Measurements from ENCODE around the gene CDH23. TPM values are rescaled to one million over a fixed set of nuclear protein-coding genes. Genes with fewer than 3 reads are reported as not detected.

The CDH23 gene
- total and polyA plus RNA-seq, 4 experiments from 2014 or later = 1.8 to 5.4 (median 3.6) TPM

DNA sequence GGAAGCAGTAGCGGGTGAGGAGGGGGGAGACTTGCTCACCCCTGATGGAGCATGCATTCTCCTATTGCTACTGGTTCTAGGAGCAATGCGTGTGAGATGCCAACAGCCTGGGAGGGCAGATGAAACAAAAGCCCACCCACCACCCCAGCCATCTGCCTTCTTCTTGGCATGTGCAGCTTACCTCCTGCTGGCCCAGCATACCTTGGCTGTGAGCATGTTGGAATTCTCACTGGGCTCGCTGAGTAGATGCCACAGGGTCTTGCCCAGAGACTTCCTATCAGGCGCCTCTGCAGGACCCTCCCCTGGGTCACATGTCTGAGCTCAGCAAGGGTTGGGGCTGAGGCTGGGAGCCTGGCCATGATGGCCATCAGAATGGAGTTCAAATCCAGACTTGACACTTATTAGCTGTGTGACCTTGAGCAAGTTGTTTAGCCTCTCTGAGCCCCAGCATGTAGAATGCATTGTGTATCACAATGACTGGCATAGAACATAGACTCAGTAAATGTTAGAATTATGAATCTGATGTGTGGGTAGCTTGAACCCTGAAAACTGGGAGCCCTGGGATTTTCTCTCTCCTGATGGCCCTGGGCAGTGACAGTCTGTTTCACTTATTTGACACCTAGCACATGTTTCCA is 38.2 kb downstream of the CDH23 start:
- no peak overlapping the region for H3K4me3 ChIP-seq (ENCODE audit: low read length in 2 of 2)
- ChIA-PET POLR2A (ENCODE audit: partially characterized antibody) (no interaction called here), CTCF (ENCODE audit: partially characterized antibody) (no interaction called here)
- intact Hi-C loops (cut with micrococcal nuclease) = no loop called here
- no peaks in the 10 kb centered on the region for H3K9me3 Mint-ChIP-seq
- H3K27me3 Mint-ChIP-seq = peaks cover 0 to 13% of the 10 kb centered on the region in 2 donors
- no peaks in the 10 kb centered on the region for H3K36me3 Mint-ChIP-seq
- no peak overlapping the region for H3K4me3 Mint-ChIP-seq
- no peaks in the 10 kb centered on the region for H3K9me3 ChIP-seq (ENCODE audit: control insufficient read depth in 1 of 2, low read length in 2 of 2)
- H3K4me1 Mint-ChIP-seq = peaks cover 0 to 4% (median 0%) of the 10 kb centered on the region in 4 donors
- no peaks in the 10 kb centered on the region for H3K27me3 ChIP-seq (ENCODE audit: insufficient read depth, low read length)
- DNase-seq = no peak
- no peaks in the 10 kb centered on the region for H3K36me3 ChIP-seq (ENCODE audit: insufficient read depth, low read length)
- no peak overlapping the region for H3K27ac ChIP-seq (ENCODE audit: low read depth, low read length)
- no peaks in the 10 kb centered on the region for H3K4me1 ChIP-seq (ENCODE audit: insufficient read depth, low read length)
- no peak overlapping the region for H3K27ac Mint-ChIP-seq

- no peak for DNase-seq
- Histone ChIP-seq H3K36me3 (ENCODE audit: insufficient read depth, low read length) (no peaks in the 10 kb centered on the region), H3K27ac (ENCODE audit: low read depth, low read length) (no peak overlapping the region), H3K9me3 (ENCODE audit: control insufficient read depth in 1 of 2, low read length in 2 of 2) (no peaks in the 10 kb centered on the region), H3K4me1 (ENCODE audit: insufficient read depth, low read length) (no peaks in the 10 kb centered on the region), H3K27me3 (ENCODE audit: insufficient read depth, low read length) (no peaks in the 10 kb centered on the region), H3K4me3 (ENCODE audit: low read length in 2 of 2) (no peak overlapping the region)
- Mint-ChIP-seq H3K4me1 (peaks cover 0 to 4% (median 0%) of the 10 kb centered on the region in 4 donors), H3K27ac (no peak overlapping the region), H3K27me3 (peaks cover 0 to 13% of the 10 kb centered on the region in 2 donors), H3K9me3 (no peaks in the 10 kb centered on the region), H3K36me3 (no peaks in the 10 kb centered on the region), H3K4me3 (no peak overlapping the region)
- intact Hi-C loops (cut with micrococcal nuclease) = no loop called here
- ChIA-PET CTCF (ENCODE audit: partially characterized antibody) (interaction anchor here (0.7 kb wide), 1 partner anchor 51 kb away, joined by 3 read pairs; no protein-coding TSS in a partner anchor), POLR2A (ENCODE audit: partially characterized antibody) (no interaction called here)
Measured at GRCh38 chr10:71435571-71436267, 39.0 kb downstream of the CDH23 start.

- no peak for DNase-seq
- Histone ChIP-seq H3K27ac (ENCODE audit: low read depth, low read length) (no peak overlapping the region), H3K9me3 (ENCODE audit: control insufficient read depth in 1 of 2, low read length in 2 of 2) (no peaks in the 10 kb centered on the region), H3K36me3 (ENCODE audit: insufficient read depth, low read length) (no peaks in the 10 kb centered on the region), H3K4me1 (ENCODE audit: insufficient read depth, low read length) (no peaks in the 10 kb centered on the region), H3K27me3 (ENCODE audit: insufficient read depth, low read length) (no peaks in the 10 kb centered on the region), H3K4me3 (ENCODE audit: low read length in 2 of 2) (no peak overlapping the region)
- H3K36me3 Mint-ChIP-seq = no peaks in the 10 kb centered on the region
- CTCF ChIA-PET (ENCODE audit: partially characterized antibody) = interaction anchor here (0.7 kb wide), 1 partner anchor 52 kb away, joined by 3 read pairs; no protein-coding TSS in a partner anchor
- intact Hi-C loops (cut with micrococcal nuclease) = no loop called here
- POLR2A ChIA-PET (ENCODE audit: partially characterized antibody) = no interaction called here
- no peak overlapping the region for H3K27ac Mint-ChIP-seq
- no peak overlapping the region for H3K4me3 Mint-ChIP-seq
- H3K9me3 Mint-ChIP-seq = no peaks in the 10 kb centered on the region
- H3K4me1 Mint-ChIP-seq = peaks cover 0 to 4% (median 0%) of the 10 kb centered on the region in 4 donors
- H3K27me3 Mint-ChIP-seq = peaks cover 0 to 11% of the 10 kb centered on the region in 2 donors
Measured at GRCh38 chr10:71436268-71437125, 39.8 kb downstream of the CDH23 start.

GRCh38 chr10:71437537-71438092 is 40.9 kb downstream of the CDH23 start:
- intact Hi-C loops (cut with micrococcal nuclease) = no loop called here
- CTCF ChIA-PET (ENCODE audit: partially characterized antibody) = no interaction called here

DNA sequence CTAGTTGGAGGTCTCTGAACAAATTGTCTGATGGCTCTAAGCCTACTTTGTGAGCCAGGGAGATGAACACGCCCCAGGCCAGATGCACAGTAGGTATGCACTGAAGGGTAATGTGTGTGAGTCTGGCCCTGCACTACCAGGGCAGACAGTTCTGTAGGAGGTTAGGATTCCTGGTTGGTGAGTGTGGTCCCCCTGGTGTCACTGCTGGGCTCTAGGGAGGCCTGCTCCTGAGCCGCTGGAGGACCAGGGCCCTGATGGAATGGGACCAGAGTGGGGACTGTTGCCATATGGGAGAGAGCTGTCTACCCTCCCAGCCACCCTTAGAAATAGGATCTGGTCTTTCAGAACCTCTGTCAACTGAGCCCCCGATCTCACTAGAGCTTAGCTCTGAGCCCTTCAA is 42.0 kb downstream of the CDH23 start:
- no peak overlapping the region for H3K27ac Mint-ChIP-seq
- CTCF ChIA-PET (ENCODE audit: partially characterized antibody) = no interaction called here
- intact Hi-C loops (cut with micrococcal nuclease) = no loop called here
- no peaks in the 10 kb centered on the region for H3K4me1 ChIP-seq (ENCODE audit: insufficient read depth, low read length)
- no peaks in the 10 kb centered on the region for H3K36me3 ChIP-seq (ENCODE audit: insufficient read depth, low read length)
- no peaks in the 10 kb centered on the region for H3K9me3 Mint-ChIP-seq
- H3K27me3 ChIP-seq (ENCODE audit: insufficient read depth, low read length) = no peaks in the 10 kb centered on the region
- H3K4me3 Mint-ChIP-seq = no peak overlapping the region
- H3K4me3 ChIP-seq (ENCODE audit: low read length in 2 of 2) = no peak overlapping the region
- no peaks in the 10 kb centered on the region for H3K36me3 Mint-ChIP-seq
- POLR2A ChIA-PET (ENCODE audit: partially characterized antibody) = no interaction called here
- H3K27me3 Mint-ChIP-seq = peaks cover 0 to 6% of the 10 kb centered on the region in 2 donors
- H3K27ac ChIP-seq (ENCODE audit: low read depth, low read length) = no peak overlapping the region
- peaks cover 0 to 4% (median 0%) of the 10 kb centered on the region in 4 donors for H3K4me1 Mint-ChIP-seq
- no peaks in the 10 kb centered on the region for H3K9me3 ChIP-seq (ENCODE audit: control insufficient read depth in 1 of 2, low read length in 2 of 2)
- no peak for DNase-seq

More at GRCh38 chr10:71437537-71438092, 40.9 kb downstream of the CDH23 start:
- Histone ChIP-seq H3K4me3 (ENCODE audit: low read length in 2 of 2) (no peak overlapping the region), H3K27ac (ENCODE audit: low read depth, low read length) (no peak overlapping the region), H3K36me3 (ENCODE audit: insufficient read depth, low read length) (no peaks in the 10 kb centered on the region), H3K4me1 (ENCODE audit: insufficient read depth, low read length) (no peaks in the 10 kb centered on the region), H3K27me3 (ENCODE audit: insufficient read depth, low read length) (no peaks in the 10 kb centered on the region), H3K9me3 (ENCODE audit: control insufficient read depth in 1 of 2, low read length in 2 of 2) (no peaks in the 10 kb centered on the region)
- DNase-seq = no peak
- Mint-ChIP-seq H3K4me1 (peaks cover 0 to 4% (median 0%) of the 10 kb centered on the region in 4 donors), H3K9me3 (no peaks in the 10 kb centered on the region), H3K36me3 (no peaks in the 10 kb centered on the region), H3K27me3 (peaks cover 0 to 10% of the 10 kb centered on the region in 2 donors), H3K4me3 (no peak overlapping the region), H3K27ac (no peak overlapping the region)
- POLR2A ChIA-PET (ENCODE audit: partially characterized antibody) = no interaction called here

DNA sequence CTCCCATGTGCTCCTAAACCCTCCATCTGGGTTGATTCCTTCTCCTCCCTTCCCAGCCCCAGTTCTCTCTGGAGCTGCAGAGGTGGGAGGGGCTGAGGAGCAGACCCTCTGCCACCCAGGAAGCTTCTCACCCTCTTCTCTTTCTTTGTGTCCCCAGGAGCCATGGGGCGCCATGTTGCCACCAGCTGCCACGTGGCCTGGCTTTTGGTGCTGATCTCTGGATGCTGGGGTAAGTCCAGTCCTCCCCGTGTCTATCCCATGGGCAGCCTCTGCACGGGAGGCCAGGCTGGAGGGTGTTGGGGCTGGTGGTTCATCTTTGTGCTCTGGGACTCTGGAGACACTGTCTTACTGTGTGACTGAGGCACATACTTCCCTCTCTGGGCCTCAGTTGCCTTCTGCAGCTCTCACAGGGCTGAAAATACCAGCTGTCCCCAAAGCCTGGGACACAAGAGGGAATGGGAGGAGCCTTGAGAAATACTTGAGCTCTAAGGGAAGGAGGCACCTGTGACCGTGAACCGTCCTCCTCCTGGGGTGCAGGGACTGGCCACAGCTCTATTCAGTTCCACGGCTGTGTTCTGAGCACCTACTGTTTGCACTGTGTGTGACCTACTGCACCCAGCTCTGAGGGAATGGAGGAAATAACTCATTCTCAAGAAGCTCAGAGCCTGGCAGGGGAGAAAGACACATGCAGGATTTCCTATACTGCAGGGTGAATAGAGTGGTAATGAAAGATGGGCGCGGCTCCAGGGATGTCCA is 43.1 kb downstream of the CDH23 start:
- no peak for DNase-seq
- Histone ChIP-seq H3K36me3 (ENCODE audit: insufficient read depth, low read length) (no peaks in the 10 kb centered on the region), H3K9me3 (ENCODE audit: control insufficient read depth in 1 of 2, low read length in 2 of 2) (no peaks in the 10 kb centered on the region), H3K4me3 (ENCODE audit: low read length in 2 of 2) (no peak overlapping the region), H3K4me1 (ENCODE audit: insufficient read depth, low read length) (no peaks in the 10 kb centered on the region), H3K27me3 (ENCODE audit: insufficient read depth, low read length) (no peaks in the 10 kb centered on the region), H3K27ac (ENCODE audit: low read depth, low read length) (no peak overlapping the region)
- H3K9me3 Mint-ChIP-seq = no peaks in the 10 kb centered on the region
- H3K36me3 Mint-ChIP-seq = no peaks in the 10 kb centered on the region
- no peak overlapping the region for H3K4me3 Mint-ChIP-seq
- intact Hi-C loops (cut with micrococcal nuclease) = no loop called here
- ChIA-PET POLR2A (ENCODE audit: partially characterized antibody) (no interaction called here), CTCF (ENCODE audit: partially characterized antibody) (no interaction called here)
- no peak overlapping the region for H3K27ac Mint-ChIP-seq
- H3K27me3 Mint-ChIP-seq = peaks cover 0 to 3% of the 10 kb centered on the region in 2 donors
- H3K4me1 Mint-ChIP-seq = no peaks in the 10 kb centered on the region

All from CD4-positive, alpha-beta memory T cell (primary cell).